Liver (tissue), 9 donors: ENCODE data around the gene SLC30A4. TPM values are rescaled to one million over a fixed set of nuclear protein-coding genes. Genes with fewer than 3 reads are reported as not detected.

Experiments
- DNase-seq: peaks from one replicate; pipeline ENCODE4 v3.0.0-alpha.2; 2017; ENCODE audit warnings: low spot score
- H3K27ac ChIP-seq, 2 donors: one replicate each; pipeline ENCODE4 v1.7.0; 2013; ENCODE audit warnings: inconsistent platforms in 2 of 2, low read length in 2 of 2, control low read depth in 1 of 2, low read depth in 1 of 2, mild to moderate bottlenecking in 1 of 2
- H3K27me3 ChIP-seq, 4 donors: one replicate each; pipeline versions ENCODE4 v1.6.1 to v1.7.0; 2013; ENCODE audit warnings: low read length in 3 of 4, inconsistent platforms in 1 of 4, mild to moderate bottlenecking in 1 of 4, moderate library complexity in 1 of 4; ENCODE audit not compliant: control insufficient read depth in 4 of 4, insufficient read depth in 4 of 4
- H3K36me3 ChIP-seq, 4 donors: one replicate each; pipeline versions ENCODE4 v1.6.1 to v1.7.0; 2013; ENCODE audit warnings: low read length in 3 of 4, mild to moderate bottlenecking in 3 of 4, low read depth in 1 of 4, moderate library complexity in 1 of 4; ENCODE audit not compliant: control insufficient read depth in 4 of 4, insufficient read depth in 3 of 4
- H3K4me1 ChIP-seq, 4 donors: one replicate each; pipeline versions ENCODE4 v1.6.1 to v1.7.0; 2013; ENCODE audit warnings: low read length in 3 of 4, mild to moderate bottlenecking in 3 of 4, moderate library complexity in 1 of 4; ENCODE audit not compliant: control insufficient read depth in 4 of 4, insufficient read depth in 4 of 4
- H3K4me3 ChIP-seq, 3 donors: one replicate each; pipeline versions ENCODE4 v1.6.1 to v1.7.0; 2013; ENCODE audit warnings: low read length in 3 of 3, control low read depth in 1 of 3, low read depth in 1 of 3, mild to moderate bottlenecking in 1 of 3
- H3K9ac ChIP-seq, 2 donors: one replicate each; pipeline ENCODE4 v1.7.0; 2013; ENCODE audit warnings: low read length in 2 of 2, mild to moderate bottlenecking in 2 of 2, moderate library complexity in 2 of 2, control low read depth in 1 of 2, low read depth in 1 of 2
- H3K9me3 ChIP-seq, 4 donors: one replicate each; pipeline versions ENCODE4 v1.6.1 to v1.7.0; 2013; ENCODE audit warnings: low read length in 3 of 4; ENCODE audit not compliant: control insufficient read depth in 4 of 4
- FOXA1 ChIP-seq: IDR thresholded peaks from 2 replicates; pipeline ENCODE4 v1.6.1; 2016; ENCODE audit warnings: antibody characterized with exemption
- FOXA2 ChIP-seq: IDR thresholded peaks from 2 replicates; pipeline ENCODE4 v1.6.1; 2016; ENCODE audit warnings: antibody characterized with exemption
- GABPA ChIP-seq, 2 donors: IDR thresholded peaks in 1 of 2; conservative IDR thresholded peaks in 1 of 2; 2 replicates each; pipeline ENCODE4 v1.6.1; 2016; ENCODE audit warnings: antibody characterized with exemption in 2 of 2, mild to moderate bottlenecking in 1 of 2, moderate library complexity in 1 of 2
- HNF4G ChIP-seq: IDR thresholded peaks from 2 replicates; pipeline ENCODE4 v1.6.1; 2016; ENCODE audit warnings: antibody characterized with exemption
- JUND ChIP-seq, 2 donors: IDR thresholded peaks; 2 replicates each; pipeline ENCODE4 v1.6.1; 2016; ENCODE audit warnings: antibody characterized with exemption in 2 of 2
- NR2F2 ChIP-seq: IDR thresholded peaks from 2 replicates; pipeline ENCODE4 v1.6.1; 2016; ENCODE audit warnings: antibody characterized with exemption
- RAD21 ChIP-seq, 2 donors: IDR thresholded peaks; 2 replicates each; pipeline ENCODE4 v1.6.1; 2016; ENCODE audit warnings: antibody characterized with exemption in 2 of 2, mild to moderate bottlenecking in 2 of 2
- SP1 ChIP-seq: IDR thresholded peaks from 2 replicates; pipeline ENCODE4 v1.6.1; 2018; ENCODE audit warnings: antibody characterized with exemption, mild to moderate bottlenecking
- TAF1 ChIP-seq: conservative IDR thresholded peaks from 2 replicates; pipeline ENCODE4 v1.6.1; 2016; ENCODE audit warnings: antibody characterized with exemption, mild to moderate bottlenecking
- YY1 ChIP-seq: IDR thresholded peaks from 2 replicates; pipeline ENCODE4 v1.6.1; 2016; ENCODE audit warnings: antibody characterized with exemption, mild to moderate bottlenecking
- WGBS: extraction: QIAGEN DNeasy Blood & Tissue Kit; methylation state at CpG from one replicate; pipeline ENCODE4 v1.1.7; 2013; 5-methylcytosine and 5-hydroxymethylcytosine counted together
- polyA plus RNA-seq, 2 donors: library from polyadenylated mRNA; stranded (reverse) in 1 of 2; unstranded in 1 of 2; fragments of 200-250 nt in 1 of 2; fragments of >200 nt in 1 of 2; fragmentation: Nextera tagmentation in 1 of 2; extraction: Ambion mirVana in 1 of 2; gene quantifications; one replicate each; pipeline versions ENCODE4 v1.2.1 to v1.2.3, GENCODE V29; 2013 to 2015
- total RNA-seq, 2 donors: library from RNA; depleted of rRNA; stranded (reverse); fragments of >200 nt; gene quantifications; one replicate each; pipeline ENCODE4 v1.2.3, GENCODE V29; 2014
- TF ChIP-seq, protein P1 (sequence below): IDR thresholded peaks from 2 replicates; pipeline ENCODE4 v1.6.1; 2016; ENCODE audit warnings: antibody characterized with exemption
- TF ChIP-seq, protein P2 (sequence below): IDR thresholded peaks from 2 replicates; pipeline ENCODE4 v1.6.1; 2016; ENCODE audit warnings: antibody characterized with exemption
- TF ChIP-seq, protein P3 (sequence below): fragments of 150-350 bp; IDR thresholded peaks from 2 replicates; pipeline ENCODE4 v1.5.1; 2017; ENCODE audit warnings: improper control_type of control experiment, low read depth, low read length; ENCODE audit not compliant: missing input control
- TF ChIP-seq, protein P4 (sequence below): IDR thresholded peaks from 2 replicates; pipeline ENCODE4 v1.6.1; 2016; ENCODE audit warnings: antibody characterized with exemption
- TF ChIP-seq, protein P5 (sequence below): IDR thresholded peaks from 2 replicates; pipeline ENCODE4 v1.6.1; 2016; ENCODE audit warnings: antibody characterized with exemption, mild to moderate bottlenecking
- donor health status: healthy.
- donor health status: healthy.
- donor health status: healthy.
- donor health status: healthy.
- donor health status: healthy.

Gene SLC30A4
- total and polyA plus RNA-seq, 4 donors: 0.69 to 5.6 (median 2.7) TPM

DNA sequence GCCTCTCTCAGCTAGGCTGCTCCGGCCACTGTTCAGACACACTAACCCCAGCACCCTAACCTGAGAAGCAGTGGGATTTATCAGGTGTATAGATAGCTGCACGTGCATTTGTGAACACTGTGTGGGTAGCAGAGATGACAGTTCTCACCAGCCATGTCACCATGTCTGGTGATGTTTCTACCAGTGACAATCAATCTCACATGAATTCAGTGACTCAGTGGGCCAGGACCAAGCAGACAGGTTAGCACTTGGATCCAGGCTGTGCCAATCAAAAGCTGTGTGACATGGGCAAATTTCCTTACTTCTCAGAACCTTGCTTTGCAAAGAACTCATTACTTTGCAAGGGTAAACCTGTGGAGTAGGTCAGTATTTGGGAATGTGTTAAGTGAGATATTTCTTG is 78.9 kb downstream of the SLC30A4 start:
- Histone ChIP-seq H3K9me3 (no peaks in the 10 kb centered on the region), H3K4me1 (peaks cover 2 to 13% (median 7%) of the 10 kb centered on the region in 4 donors), H3K36me3 (no peaks in the 10 kb centered on the region), H3K27me3 (no peaks in the 10 kb centered on the region), H3K27ac (no peak overlapping the region), H3K4me3 (no peak overlapping the region), H3K9ac (no peak overlapping the region)
- DNase-seq: no peak
- 66% methylated on average over 2 of the region's 2 CpGs for WGBS
- TF ChIP-seq, protein P1, sequence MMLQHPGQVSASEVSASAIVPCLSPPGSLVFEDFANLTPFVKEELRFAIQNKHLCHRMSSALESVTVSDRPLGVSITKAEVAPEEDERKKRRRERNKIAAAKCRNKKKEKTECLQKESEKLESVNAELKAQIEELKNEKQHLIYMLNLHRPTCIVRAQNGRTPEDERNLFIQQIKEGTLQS: no peak
- no peak for TF ChIP-seq GABPA (IDR thresholded peaks at IDR 0.05 in 1 of 2, conservative IDR thresholded peaks at IDR 0.05 in 1 of 2)
- TF ChIP-seq, protein P2, sequence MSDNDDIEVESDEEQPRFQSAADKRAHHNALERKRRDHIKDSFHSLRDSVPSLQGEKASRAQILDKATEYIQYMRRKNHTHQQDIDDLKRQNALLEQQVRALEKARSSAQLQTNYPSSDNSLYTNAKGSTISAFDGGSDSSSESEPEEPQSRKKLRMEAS: no peak
- no peak for TF ChIP-seq HNF4G

DNA sequence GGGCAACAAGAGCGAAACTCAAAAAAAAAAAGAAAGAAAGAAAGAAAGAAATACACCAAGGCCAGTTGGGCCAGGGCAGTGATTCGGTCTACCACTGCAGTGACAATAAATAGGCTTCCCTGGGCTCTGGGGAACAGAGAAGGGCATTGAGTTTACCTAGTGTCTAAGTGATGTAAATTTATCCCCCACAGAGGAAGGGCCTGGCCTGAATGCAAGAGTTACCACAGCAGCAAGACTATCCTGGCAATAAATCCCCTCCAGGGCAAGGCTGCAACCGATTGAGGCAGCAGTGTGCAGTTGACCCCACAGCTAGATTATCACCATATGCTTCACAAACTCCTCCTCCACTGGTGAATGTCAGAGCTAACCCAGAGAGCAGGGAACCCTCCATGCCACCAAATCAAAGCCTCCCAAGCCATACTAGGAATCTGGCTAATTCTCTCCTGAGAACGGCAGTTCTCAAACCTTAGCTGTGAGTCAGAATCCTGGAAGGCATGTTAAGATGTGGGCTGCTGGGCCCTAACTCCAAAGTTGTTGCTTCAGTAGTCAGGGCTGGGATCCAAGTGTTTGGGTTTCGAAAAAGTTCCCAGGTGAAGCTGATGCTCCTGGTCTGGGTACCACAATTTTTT is 79.9 kb downstream of the SLC30A4 start:
- no peak for DNase-seq
- H3K27me3 ChIP-seq: no peaks in the 10 kb centered on the region
- no peak overlapping the region for H3K9ac ChIP-seq
- TF ChIP-seq, protein P2: no peak
- TF ChIP-seq, protein P3, sequence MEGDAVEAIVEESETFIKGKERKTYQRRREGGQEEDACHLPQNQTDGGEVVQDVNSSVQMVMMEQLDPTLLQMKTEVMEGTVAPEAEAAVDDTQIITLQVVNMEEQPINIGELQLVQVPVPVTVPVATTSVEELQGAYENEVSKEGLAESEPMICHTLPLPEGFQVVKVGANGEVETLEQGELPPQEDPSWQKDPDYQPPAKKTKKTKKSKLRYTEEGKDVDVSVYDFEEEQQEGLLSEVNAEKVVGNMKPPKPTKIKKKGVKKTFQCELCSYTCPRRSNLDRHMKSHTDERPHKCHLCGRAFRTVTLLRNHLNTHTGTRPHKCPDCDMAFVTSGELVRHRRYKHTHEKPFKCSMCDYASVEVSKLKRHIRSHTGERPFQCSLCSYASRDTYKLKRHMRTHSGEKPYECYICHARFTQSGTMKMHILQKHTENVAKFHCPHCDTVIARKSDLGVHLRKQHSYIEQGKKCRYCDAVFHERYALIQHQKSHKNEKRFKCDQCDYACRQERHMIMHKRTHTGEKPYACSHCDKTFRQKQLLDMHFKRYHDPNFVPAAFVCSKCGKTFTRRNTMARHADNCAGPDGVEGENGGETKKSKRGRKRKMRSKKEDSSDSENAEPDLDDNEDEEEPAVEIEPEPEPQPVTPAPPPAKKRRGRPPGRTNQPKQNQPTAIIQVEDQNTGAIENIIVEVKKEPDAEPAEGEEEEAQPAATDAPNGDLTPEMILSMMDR: no peak
- TF ChIP-seq, protein P4, sequence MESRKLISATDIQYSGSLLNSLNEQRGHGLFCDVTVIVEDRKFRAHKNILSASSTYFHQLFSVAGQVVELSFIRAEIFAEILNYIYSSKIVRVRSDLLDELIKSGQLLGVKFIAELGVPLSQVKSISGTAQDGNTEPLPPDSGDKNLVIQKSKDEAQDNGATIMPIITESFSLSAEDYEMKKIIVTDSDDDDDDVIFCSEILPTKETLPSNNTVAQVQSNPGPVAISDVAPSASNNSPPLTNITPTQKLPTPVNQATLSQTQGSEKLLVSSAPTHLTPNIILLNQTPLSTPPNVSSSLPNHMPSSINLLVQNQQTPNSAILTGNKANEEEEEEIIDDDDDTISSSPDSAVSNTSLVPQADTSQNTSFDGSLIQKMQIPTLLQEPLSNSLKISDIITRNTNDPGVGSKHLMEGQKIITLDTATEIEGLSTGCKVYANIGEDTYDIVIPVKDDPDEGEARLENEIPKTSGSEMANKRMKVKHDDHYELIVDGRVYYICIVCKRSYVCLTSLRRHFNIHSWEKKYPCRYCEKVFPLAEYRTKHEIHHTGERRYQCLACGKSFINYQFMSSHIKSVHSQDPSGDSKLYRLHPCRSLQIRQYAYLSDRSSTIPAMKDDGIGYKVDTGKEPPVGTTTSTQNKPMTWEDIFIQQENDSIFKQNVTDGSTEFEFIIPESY: no peak
- no peak for TF ChIP-seq HNF4G
- no peak for TF ChIP-seq YY1
- TF ChIP-seq SP1: no peak
- TF ChIP-seq, protein P1: no peak
- no peak for TF ChIP-seq NR2F2
- TF ChIP-seq FOXA1: no peak
- no peak for TF ChIP-seq GABPA (IDR thresholded peaks at IDR 0.05 in 1 of 2, conservative IDR thresholded peaks at IDR 0.05 in 1 of 2)
- H3K9me3 ChIP-seq: no peaks in the 10 kb centered on the region
- H3K4me1 ChIP-seq: peaks cover 2 to 13% (median 7%) of the 10 kb centered on the region in 4 donors
- H3K4me3 ChIP-seq: no peak overlapping the region
- no peak overlapping the region for H3K27ac ChIP-seq
- H3K36me3 ChIP-seq: no peaks in the 10 kb centered on the region
- 85% methylated on average over 5 of the region's 5 CpGs for WGBS

DNA sequence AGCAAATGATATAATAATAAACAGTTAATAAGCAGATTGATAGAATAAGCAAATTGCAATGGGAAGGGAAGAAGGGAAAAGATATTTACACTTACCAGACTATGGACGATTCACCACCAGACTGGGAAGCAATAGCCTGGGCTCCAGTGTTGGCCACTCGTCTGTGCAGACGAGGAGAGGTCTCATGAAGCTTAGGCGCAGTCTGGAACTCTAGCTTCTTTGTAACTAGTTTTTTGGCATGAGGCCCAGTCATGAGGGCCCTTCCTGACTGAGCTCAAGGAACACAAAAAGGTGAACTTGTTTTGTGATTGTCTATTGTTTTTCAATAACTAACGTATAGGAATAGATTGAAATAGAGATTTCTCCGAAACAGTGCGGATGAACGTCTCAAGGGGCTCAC is 80.9 kb downstream of the SLC30A4 start:
- Histone ChIP-seq H3K27me3 (no peaks in the 10 kb centered on the region), H3K9me3 (no peaks in the 10 kb centered on the region), H3K27ac (no peak overlapping the region), H3K4me1 (peaks cover 2 to 13% (median 7%) of the 10 kb centered on the region in 4 donors), H3K9ac (no peak overlapping the region), H3K4me3 (no peak overlapping the region), H3K36me3 (no peaks in the 10 kb centered on the region)
- WGBS: 77% methylated on average over 8 of the region's 8 CpGs
- no peak for DNase-seq
- TF ChIP-seq, protein P4: no peak
- TF ChIP-seq HNF4G: no peak
- TF ChIP-seq FOXA2: no peak
- no peak for TF ChIP-seq NR2F2
- TF ChIP-seq, protein P5, sequence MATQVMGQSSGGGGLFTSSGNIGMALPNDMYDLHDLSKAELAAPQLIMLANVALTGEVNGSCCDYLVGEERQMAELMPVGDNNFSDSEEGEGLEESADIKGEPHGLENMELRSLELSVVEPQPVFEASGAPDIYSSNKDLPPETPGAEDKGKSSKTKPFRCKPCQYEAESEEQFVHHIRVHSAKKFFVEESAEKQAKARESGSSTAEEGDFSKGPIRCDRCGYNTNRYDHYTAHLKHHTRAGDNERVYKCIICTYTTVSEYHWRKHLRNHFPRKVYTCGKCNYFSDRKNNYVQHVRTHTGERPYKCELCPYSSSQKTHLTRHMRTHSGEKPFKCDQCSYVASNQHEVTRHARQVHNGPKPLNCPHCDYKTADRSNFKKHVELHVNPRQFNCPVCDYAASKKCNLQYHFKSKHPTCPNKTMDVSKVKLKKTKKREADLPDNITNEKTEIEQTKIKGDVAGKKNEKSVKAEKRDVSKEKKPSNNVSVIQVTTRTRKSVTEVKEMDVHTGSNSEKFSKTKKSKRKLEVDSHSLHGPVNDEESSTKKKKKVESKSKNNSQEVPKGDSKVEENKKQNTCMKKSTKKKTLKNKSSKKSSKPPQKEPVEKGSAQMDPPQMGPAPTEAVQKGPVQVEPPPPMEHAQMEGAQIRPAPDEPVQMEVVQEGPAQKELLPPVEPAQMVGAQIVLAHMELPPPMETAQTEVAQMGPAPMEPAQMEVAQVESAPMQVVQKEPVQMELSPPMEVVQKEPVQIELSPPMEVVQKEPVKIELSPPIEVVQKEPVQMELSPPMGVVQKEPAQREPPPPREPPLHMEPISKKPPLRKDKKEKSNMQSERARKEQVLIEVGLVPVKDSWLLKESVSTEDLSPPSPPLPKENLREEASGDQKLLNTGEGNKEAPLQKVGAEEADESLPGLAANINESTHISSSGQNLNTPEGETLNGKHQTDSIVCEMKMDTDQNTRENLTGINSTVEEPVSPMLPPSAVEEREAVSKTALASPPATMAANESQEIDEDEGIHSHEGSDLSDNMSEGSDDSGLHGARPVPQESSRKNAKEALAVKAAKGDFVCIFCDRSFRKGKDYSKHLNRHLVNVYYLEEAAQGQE: no peak
- TF ChIP-seq TAF1: no peak
- TF ChIP-seq GABPA (IDR thresholded peaks at IDR 0.05 in 1 of 2, conservative IDR thresholded peaks at IDR 0.05 in 1 of 2): no peak
- TF ChIP-seq RAD21 (IDR thresholded peaks at IDR 0.05): no peak
- TF ChIP-seq JUND (IDR thresholded peaks at IDR 0.05): no peak
- TF ChIP-seq, protein P2: no peak
